ENCODE data around the gene KLF18.
"Not testable (repeated sequence)": the region's sequence is repeated elsewhere in the genome, so short reads cannot be mapped to it uniquely, and the experiment has no call there.

The KLF18 gene

GRCh38 chr1:44141531-44141930, at the start of gene KLF18:
Gene KLF18 (minus strand): TSS chr1:44141631. CDS start chr1:44141631, 0 bp downstream.
- DNase-seq (ENCODE audit: low read depth), result no peak

DNA sequence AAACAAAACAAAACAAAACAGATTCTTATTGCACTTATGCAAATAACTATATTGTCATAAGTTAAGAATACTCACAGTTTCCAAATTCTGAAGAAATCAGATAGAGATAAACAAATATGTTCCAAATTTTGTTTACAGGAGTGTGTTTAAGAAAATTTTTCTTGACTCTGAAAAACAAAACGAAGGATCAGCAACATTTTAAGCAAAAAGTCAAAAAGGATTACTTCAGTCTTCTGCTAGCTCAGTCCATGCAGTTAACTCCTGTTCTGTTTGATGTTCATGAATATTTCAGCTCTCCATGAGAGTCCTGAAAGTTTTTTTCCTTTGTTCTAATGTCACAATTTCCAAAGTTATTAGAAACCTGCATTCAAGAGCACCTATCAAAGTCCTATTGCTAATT, 33.2 kb upstream of the KLF18 start:
- DNase-seq (ENCODE audit: low read depth), result no peak

GRCh38 chr1:44170281-44170823, 28.9 kb upstream of the KLF18 start:
- no peak for DNase-seq (ENCODE audit: low read depth)

DNA sequence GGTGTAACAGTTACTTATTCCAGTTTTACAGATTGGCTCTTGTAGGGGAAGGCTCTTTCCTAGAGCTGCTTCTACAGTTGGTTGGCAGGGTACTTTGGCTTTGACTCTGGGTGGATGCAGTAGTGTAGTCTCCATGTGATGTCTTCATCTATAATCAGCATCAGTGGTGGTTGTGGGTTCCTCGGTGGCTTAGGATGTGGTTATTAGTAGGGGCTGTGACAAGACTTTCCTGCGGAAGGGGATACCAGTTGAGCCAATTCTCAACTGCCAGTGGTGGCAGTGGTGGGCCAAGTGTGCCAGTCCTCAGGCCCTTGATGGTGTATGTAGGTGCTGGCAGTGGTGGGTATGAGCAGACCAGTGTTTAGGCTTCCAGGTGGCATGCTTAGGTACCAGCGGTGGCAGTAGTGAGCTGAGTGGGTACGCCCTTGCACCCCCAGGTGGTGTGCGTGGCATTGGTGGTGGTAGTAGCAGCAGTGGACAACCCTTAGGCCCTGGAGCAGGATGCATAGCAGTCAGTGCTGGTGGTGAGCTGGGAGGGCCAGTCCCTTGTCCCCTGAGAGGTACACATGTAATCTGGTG, 27.2 kb upstream of the KLF18 start:
- DNase-seq (ENCODE audit: low read depth), result peak; percentile 5

- DNase-seq (ENCODE audit: low read depth), result no peak
These were observed 20.1 kb upstream of the KLF18 start for GRCh38 chr1:44161546-44161945.

DNA sequence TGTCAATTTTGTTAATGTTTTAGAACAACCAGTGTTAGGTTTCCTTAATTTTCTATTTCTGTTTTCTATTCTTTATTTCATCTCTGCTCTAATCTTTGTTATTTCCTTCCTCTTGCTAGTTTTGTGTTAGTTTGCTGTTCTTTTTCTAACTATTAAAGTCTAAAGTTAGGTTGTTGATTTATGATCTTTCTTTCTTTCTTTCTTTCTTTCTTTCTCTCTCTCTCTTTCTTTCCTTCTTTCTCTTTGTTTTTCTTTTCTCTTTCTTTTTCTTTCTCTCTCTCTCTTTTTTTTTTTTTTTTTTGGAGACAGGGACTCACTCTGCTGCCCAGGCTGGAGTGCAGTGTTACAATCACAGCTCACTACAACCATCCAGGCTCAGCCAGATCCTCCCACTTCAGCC, 17.4 kb upstream of the KLF18 start:
- DNase-seq (ENCODE audit: low read depth), result no peak

- no peak for DNase-seq (ENCODE audit: low read depth)
These were observed 16.5 kb upstream of the KLF18 start for GRCh38 chr1:44157903-44158302.

- DNase-seq (ENCODE audit: low read depth), result no peak
These were observed 12.6 kb upstream of the KLF18 start for GRCh38 chr1:44154049-44154448.

- no peak for DNase-seq (ENCODE audit: low read depth)
These were observed 11.3 kb upstream of the KLF18 start for GRCh38 chr1:44152692-44153091.

DNA sequence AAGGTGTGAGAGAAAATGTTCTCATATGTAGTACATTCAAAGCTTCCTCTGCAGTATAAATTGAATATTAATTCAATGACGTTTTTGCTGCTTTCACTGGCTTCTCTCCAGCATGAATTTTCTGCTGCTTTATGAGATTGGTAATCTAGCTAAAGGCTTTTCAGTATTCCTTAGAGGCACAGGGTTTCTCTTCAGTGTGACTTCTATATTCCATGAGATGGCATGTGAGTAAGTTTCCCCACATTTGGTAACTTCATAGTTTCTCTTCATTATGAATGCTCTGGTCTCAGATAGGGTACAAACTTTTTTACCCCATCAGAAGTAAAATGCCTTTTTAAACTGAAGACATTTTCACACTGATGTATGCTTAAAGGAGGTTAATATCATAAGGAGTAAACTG, 10.4 kb upstream of the KLF18 start:
- no peak for DNase-seq (ENCODE audit: low read depth)

- DNase-seq (ENCODE audit: low read depth), result no peak
These were observed 9.9 kb upstream of the KLF18 start for GRCh38 chr1:44151332-44151731.

DNA sequence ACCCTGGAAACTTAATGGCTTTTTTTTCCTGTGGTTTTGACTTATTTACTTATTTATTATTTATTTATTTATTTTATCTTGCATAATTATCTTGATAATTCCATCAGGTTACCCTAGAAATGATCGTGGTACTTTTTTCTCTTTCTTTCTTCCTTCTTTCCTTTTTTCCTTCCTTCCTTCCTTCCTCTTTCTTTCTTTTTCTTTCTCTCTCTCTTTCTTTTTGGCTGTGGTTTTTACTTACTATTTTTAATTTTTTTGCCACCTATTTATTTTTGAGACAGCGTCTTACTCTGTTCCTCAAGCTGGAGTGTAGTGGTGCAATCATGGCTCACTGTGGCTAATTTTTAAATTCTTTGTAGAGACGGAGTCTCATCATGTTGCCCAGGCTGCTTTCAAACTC, 6.2 kb upstream of the KLF18 start:
- DNase-seq (ENCODE audit: low read depth), result no peak

GRCh38 chr1:44146536-44147361, 5.3 kb upstream of the KLF18 start:
- DNase-seq (ENCODE audit: low read depth), result no peak

GRCh38 chr1:44144962-44145756, 3.7 kb upstream of the KLF18 start:
- no peak for DNase-seq (ENCODE audit: low read depth)

GRCh38 chr1:44139565-44139964, 1.9 kb downstream of the KLF18 start:
- DNase-seq (ENCODE audit: low read depth), result not testable (repeated sequence)

DNA sequence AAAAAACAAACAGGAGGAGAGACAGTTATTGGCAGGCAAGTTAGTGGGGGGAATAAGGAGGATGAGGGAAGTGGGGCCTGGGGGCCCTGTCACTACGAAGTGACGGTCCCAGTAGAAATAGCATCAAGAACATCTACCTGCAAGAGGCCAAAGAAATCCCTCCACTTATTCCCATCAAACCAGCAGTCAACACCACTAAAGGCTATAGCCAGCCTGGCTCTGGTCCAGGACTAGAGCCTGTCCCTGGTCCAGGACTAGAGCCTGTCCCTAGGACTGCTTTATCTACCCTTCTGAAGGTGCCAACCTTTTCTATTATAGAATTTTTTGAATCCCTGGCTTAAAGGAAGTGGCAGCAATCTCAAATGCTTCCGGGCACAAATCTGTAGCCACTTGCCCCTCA, 3.2 kb downstream of the KLF18 start:
- DNase-seq (ENCODE audit: low read depth), result no peak

GRCh38 chr1:44135886-44136285, 5.5 kb downstream of the KLF18 start:
- DNase-seq (ENCODE audit: low read depth), result no peak

DNA sequence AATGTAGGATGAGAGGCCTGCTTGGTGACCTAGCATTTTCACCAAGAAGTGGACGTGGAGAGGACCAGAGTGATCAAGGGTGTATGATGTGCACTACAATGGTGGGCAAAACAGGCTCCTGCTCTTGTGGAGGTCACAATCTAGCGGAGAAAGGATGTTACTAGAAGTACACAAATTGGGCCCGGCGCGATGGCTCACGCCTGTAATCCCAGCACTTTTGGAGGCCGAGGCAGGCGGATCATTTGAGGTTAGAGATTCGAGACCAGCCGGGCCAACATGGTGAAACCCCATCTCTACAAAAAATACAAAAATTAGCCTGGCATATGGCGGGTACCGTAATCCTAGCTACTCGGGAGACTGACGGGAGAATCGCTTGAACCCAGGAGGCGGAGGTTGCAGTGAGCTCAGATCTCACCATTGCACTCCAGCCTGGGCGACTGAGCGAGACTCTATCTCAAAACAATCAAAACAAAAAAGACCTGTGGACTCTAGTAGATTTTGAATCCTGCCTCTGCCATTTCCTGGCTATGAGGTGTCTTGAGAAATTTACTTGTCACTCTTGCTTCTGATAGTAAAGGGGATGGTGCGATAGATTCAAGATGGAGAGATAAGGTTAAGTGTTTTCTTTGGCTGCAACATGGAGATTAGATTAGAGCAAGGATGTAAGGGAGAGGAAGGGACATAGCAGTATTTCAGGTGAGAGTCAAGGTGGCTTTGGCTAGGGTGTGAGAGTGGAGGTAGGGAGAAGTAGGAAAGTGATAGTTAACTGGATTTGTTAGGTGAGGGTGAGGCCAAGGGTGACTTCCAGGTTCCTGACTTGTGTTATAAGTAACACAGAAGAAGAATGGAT, 7.1 kb downstream of the KLF18 start:
- DNase-seq (ENCODE audit: low read depth), result no peak

DNA sequence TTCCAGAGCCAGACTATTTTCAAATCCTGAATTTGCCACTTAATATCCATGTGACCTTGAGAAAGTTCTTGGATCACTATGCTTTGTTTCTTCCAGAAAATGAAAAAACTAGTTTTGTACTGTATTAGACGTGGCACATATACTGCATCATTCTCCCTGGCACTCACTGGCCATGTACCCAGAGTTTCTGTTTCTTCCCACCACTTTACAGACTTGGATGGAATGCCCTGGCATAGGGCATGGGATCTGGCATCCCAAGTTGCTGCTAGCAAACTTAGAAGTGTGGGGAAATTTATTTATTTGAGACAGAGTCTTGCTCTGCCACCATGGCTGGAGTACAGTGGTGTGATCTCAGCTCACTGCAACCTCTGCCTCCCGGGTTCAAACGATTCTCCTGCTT, 10.0 kb downstream of the KLF18 start:
- DNase-seq (ENCODE audit: low read depth), result no peak

DNA sequence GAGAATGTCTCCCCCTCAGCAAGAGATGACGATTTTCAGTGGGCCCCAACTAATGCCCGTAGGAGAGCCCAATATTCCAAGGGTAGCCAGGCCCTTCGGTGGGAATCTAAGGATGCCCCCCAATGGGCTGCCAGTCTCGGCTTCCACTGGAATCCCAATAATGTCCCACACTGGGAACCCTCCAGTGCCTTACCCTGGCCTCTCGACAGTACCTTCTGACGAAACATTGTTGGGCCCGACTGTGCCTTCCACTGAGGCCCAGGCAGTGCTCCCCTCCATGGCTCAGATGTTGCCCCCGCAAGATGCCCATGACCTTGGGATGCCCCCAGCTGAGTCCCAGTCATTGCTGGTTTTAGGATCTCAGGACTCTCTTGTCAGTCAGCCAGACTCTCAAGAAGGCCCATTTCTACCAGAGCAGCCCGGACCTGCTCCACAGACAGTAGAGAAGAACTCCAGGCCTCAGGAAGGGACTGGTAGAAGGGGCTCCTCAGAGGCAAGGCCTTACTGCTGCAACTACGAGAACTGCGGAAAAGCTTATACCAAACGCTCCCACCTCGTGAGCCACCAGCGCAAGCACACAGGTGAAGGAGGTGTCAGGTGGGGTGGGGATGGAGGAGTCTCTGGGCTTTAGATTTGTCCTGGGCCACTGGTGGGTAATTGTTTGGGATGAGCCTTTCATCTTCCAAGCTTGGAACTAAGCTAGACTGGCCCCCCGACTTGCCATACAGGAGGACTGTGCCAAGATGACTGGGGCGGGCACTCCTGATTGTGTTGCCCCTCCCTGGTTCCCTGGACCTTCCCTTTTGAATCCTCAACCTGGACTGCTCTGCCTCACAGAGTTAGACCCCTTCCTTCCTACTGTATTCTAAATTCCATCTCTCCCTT, 11.6 kb downstream of the KLF18 start:
- DNase-seq (ENCODE audit: low read depth), result no peak
